H9 (cell line): ENCODE results near the gene DAPK1. TPM values are rescaled to one million over a fixed set of nuclear protein-coding genes. Genes with fewer than 3 reads are reported as not detected.

Experiments
- DNase-seq: peaks from one replicate; pipeline ENCODE4 v3.0.0-alpha.2; 2017
- H2AFZ ChIP-seq: one replicate; pipeline ENCODE4 v1.6.1; 2013; ENCODE audit warnings: mild to moderate bottlenecking, low read length, control low read depth, moderate library complexity
- H2AK5ac ChIP-seq: 2 replicates; pipeline ENCODE4 v1.6.1; 2013; ENCODE audit warnings: low read length, control low read depth, mixed read lengths; ENCODE audit not compliant: insufficient read length
- H2BK120ac ChIP-seq: one replicate; pipeline ENCODE4 v1.6.1; 2013; ENCODE audit warnings: low read depth, mild to moderate bottlenecking, low read length, control low read depth, inconsistent platforms; ENCODE audit not compliant: poor library complexity, severe bottlenecking
- H2BK12ac ChIP-seq: 2 replicates; pipeline ENCODE4 v1.6.1; 2013; ENCODE audit warnings: low read length, control low read depth, mixed read lengths, low read depth; ENCODE audit not compliant: insufficient read length
- H2BK15ac ChIP-seq: 2 replicates; pipeline ENCODE4 v1.6.1; 2013; ENCODE audit warnings: low read depth, low read length, control low read depth
- H2BK20ac ChIP-seq: one replicate; pipeline ENCODE4 v1.6.1; 2013; ENCODE audit warnings: low read depth, mild to moderate bottlenecking, low read length, control low read depth, inconsistent platforms; ENCODE audit not compliant: poor library complexity, severe bottlenecking
- H2BK5ac ChIP-seq: 2 replicates; pipeline ENCODE4 v1.6.1; 2013; ENCODE audit warnings: low read length, control low read depth, mixed read lengths; ENCODE audit not compliant: insufficient read length
- H3K14ac ChIP-seq: 2 replicates; pipeline ENCODE4 v1.6.1; 2013; ENCODE audit warnings: low read length, control low read depth; ENCODE audit not compliant: insufficient read depth
- H3K18ac ChIP-seq: 2 replicates; pipeline ENCODE4 v1.6.1; 2013; ENCODE audit warnings: low read depth, mild to moderate bottlenecking, mixed read lengths, low read length, control low read depth; ENCODE audit not compliant: insufficient read length
- H3K23ac ChIP-seq: 2 replicates; pipeline ENCODE4 v1.6.1; 2013; ENCODE audit warnings: low read length, control low read depth, mixed read lengths, low read depth; ENCODE audit not compliant: insufficient read length
- H3K23me2 ChIP-seq: 2 replicates; pipeline ENCODE4 v1.6.1; 2013; ENCODE audit warnings: low read depth, mild to moderate bottlenecking, mixed read lengths, low read length, control low read depth; ENCODE audit not compliant: insufficient read length, poor library complexity, severe bottlenecking
- H3K27ac ChIP-seq: 2 replicates; pipeline ENCODE4 v1.5.1; 2013; ENCODE audit warnings: low read length, control low read depth, mixed read lengths, low read depth; ENCODE audit not compliant: insufficient read length
- H3K27me3 ChIP-seq: 2 replicates; pipeline ENCODE4 v1.6.1; 2013; ENCODE audit warnings: low read length, control low read depth, inconsistent platforms; ENCODE audit not compliant: insufficient read depth
- H3K4ac ChIP-seq: 2 replicates; pipeline ENCODE4 v1.6.1; 2013; ENCODE audit warnings: low read depth, mild to moderate bottlenecking, control low read depth, inconsistent platforms, low read length, moderate library complexity
- H3K4me1 ChIP-seq: 2 replicates; pipeline ENCODE4 v1.6.1; 2013; ENCODE audit warnings: low read length, control low read depth, inconsistent platforms; ENCODE audit not compliant: insufficient read depth
- H3K4me2 ChIP-seq: 2 replicates; pipeline ENCODE4 v1.6.1; 2013; ENCODE audit warnings: low read length, control low read depth, mixed read lengths; ENCODE audit not compliant: insufficient read length, insufficient read depth
- H3K56ac ChIP-seq: 2 replicates; pipeline ENCODE4 v1.6.1; 2013; ENCODE audit warnings: low read depth, mild to moderate bottlenecking, mixed read lengths, low read length, control low read depth; ENCODE audit not compliant: insufficient read length
- H3K79me1 ChIP-seq: 2 replicates; pipeline ENCODE4 v1.6.1; 2013; ENCODE audit warnings: low read depth, mild to moderate bottlenecking, moderate library complexity, low read length, control low read depth, inconsistent platforms; ENCODE audit not compliant: insufficient read depth, poor library complexity, severe bottlenecking
- H3K79me2 ChIP-seq: 2 replicates; pipeline ENCODE4 v1.6.1; 2013; ENCODE audit warnings: low read length, control low read depth, inconsistent platforms; ENCODE audit not compliant: insufficient read depth
- H3K9ac ChIP-seq: 2 replicates; pipeline ENCODE4 v1.6.1; 2013; ENCODE audit warnings: low read length, control low read depth, mixed read lengths; ENCODE audit not compliant: insufficient read length; ENCODE audit errors: extremely low read depth
- H3K9me3 ChIP-seq: one replicate; pipeline ENCODE4 v1.6.1; 2013; ENCODE audit warnings: low read depth, low read length, inconsistent platforms; ENCODE audit not compliant: control insufficient read depth
- H3T11ph ChIP-seq: one replicate; pipeline ENCODE4 v1.6.1; 2013; ENCODE audit warnings: mild to moderate bottlenecking, low read length, control low read depth, inconsistent platforms
- H4K20me1 ChIP-seq: one replicate; pipeline ENCODE4 v1.6.1; 2013; ENCODE audit not compliant: control insufficient read depth, insufficient read length, insufficient read depth
- H4K5ac ChIP-seq: 2 replicates; pipeline ENCODE4 v1.6.1; 2013; ENCODE audit warnings: low read depth, mild to moderate bottlenecking, mixed read lengths, low read length, control low read depth; ENCODE audit not compliant: insufficient read length
- H4K8ac ChIP-seq: replicated peaks from 2 replicates; pipeline ENCODE4 v1.6.1; 2013; ENCODE audit warnings: low read length, control low read depth, mixed read lengths, low read depth; ENCODE audit not compliant: insufficient read length
- H4K91ac ChIP-seq: 2 replicates; pipeline ENCODE4 v1.6.1; 2013; ENCODE audit warnings: low read depth, mild to moderate bottlenecking, moderate library complexity, mixed read lengths, low read length, control low read depth; ENCODE audit not compliant: insufficient read length
- H3K27ac Mint-ChIP-seq, 3 experiments: 2 replicates in 2 of 3; 3 replicates in 1 of 3; pipeline ENCODE4 v1.8.0; 2020 to 2021; ENCODE audit warnings: mixed read lengths in 3 of 3, mild to moderate bottlenecking in 1 of 3, moderate library complexity in 1 of 3
- H3K27me3 Mint-ChIP-seq: 2 replicates; pipeline ENCODE4 v1.8.0; 2021; ENCODE audit warnings: low read depth, mild to moderate bottlenecking, moderate library complexity, mixed read lengths
- H3K36me3 Mint-ChIP-seq, 3 experiments: 2 replicates in 2 of 3; 3 replicates in 1 of 3; pipeline ENCODE4 v1.8.0; 2020 to 2021; ENCODE audit warnings: low read depth in 3 of 3, mixed read lengths in 3 of 3; ENCODE audit not compliant: insufficient read depth in 1 of 3
- H3K4me1 Mint-ChIP-seq, 2 experiments: 2 replicates each; pipeline ENCODE4 v1.8.0; 2020; ENCODE audit warnings: mixed read lengths in 2 of 2
- H3K4me3 Mint-ChIP-seq, 2 experiments: 2 replicates in 1 of 2; 3 replicates in 1 of 2; pipeline ENCODE4 v1.8.0; 2020 to 2021; ENCODE audit warnings: mild to moderate bottlenecking in 2 of 2, mixed read lengths in 2 of 2, moderate library complexity in 1 of 2
- H3K9me3 Mint-ChIP-seq, 2 experiments: 2 replicates in 1 of 2; 3 replicates in 1 of 2; pipeline ENCODE4 v1.8.0; 2020; ENCODE audit warnings: mild to moderate bottlenecking in 2 of 2, mixed read lengths in 2 of 2, moderate library complexity in 1 of 2
- CTCF ChIP-seq: fragments of 200-600 bp; sonication (generic); conservative IDR thresholded peaks from 3 replicates; pipeline ENCODE4 v1.8.0; 2021; ENCODE audit warnings: antibody characterized with exemption, mild to moderate bottlenecking
- WGBS: extraction: QIAGEN DNeasy Blood & Tissue Kit; methylation state at CpG from one replicate; pipeline ENCODE4 v1.1.7; 2013; ENCODE audit warnings: missing lambda C conversion rate, low lambda C conversion rate, mixed read lengths; ENCODE audit not compliant: insufficient read length; ENCODE audit errors: extremely low coverage; 5-methylcytosine and 5-hydroxymethylcytosine counted together
- total RNA-seq: library from RNA; stranded (reverse); gene quantifications from 2 replicates; pipeline ENCODE4 v1.2.1, GENCODE V29; 2021

DAPK1 gene
- total RNA-seq, 1 experiment from 2014 or later, result 79.4 TPM

- H3K9me3 ChIP-seq, result no peaks in the 10 kb centered on the region
- no peak overlapping the region for H3K56ac ChIP-seq
- no peak overlapping the region for H3T11ph ChIP-seq
- H2BK20ac ChIP-seq, result no peak overlapping the region
- no peak overlapping the region for H4K5ac ChIP-seq
- H2BK5ac ChIP-seq, result no peak overlapping the region
- H3K18ac ChIP-seq, result no peak overlapping the region
- H4K20me1 ChIP-seq, result peaks cover 2% of the 10 kb centered on the region
- peak overlapping the region in 1 of 3 experiments; percentile 35; a peak in 1 of 7 replicates for H3K27ac Mint-ChIP-seq
- H2BK15ac ChIP-seq, result no peak overlapping the region
- no peak overlapping the region for H3K4ac ChIP-seq
- H2BK12ac ChIP-seq, result no peak overlapping the region
- no peak overlapping the region for H2BK120ac ChIP-seq
- H2AFZ ChIP-seq, result no peak overlapping the region
- H3K23ac ChIP-seq, result no peak overlapping the region
- no peak overlapping the region for H4K8ac ChIP-seq
- no peak overlapping the region for H4K91ac ChIP-seq
- no peaks in the 10 kb centered on the region for H3K4me1 ChIP-seq
- peaks cover 44 to 75% (median 62%) of the 10 kb centered on the region in 3 experiments for H3K36me3 Mint-ChIP-seq
- H3K9me3 Mint-ChIP-seq, result no peaks in the 10 kb centered on the region
- no peak overlapping the region for H3K4me2 ChIP-seq
- H3K27me3 ChIP-seq, result no peaks in the 10 kb centered on the region
- no peaks in the 10 kb centered on the region for H3K27me3 Mint-ChIP-seq
- no peak overlapping the region for H2AK5ac ChIP-seq
- no peaks in the 10 kb centered on the region for H3K79me2 ChIP-seq
- no peak for TF ChIP-seq CTCF
- no peak overlapping the region for H3K9ac ChIP-seq
- no peak overlapping the region for H3K27ac ChIP-seq
- no peak for DNase-seq
- H3K79me1 ChIP-seq, result no peaks in the 10 kb centered on the region
- no peaks in the 10 kb centered on the region for H3K23me2 ChIP-seq
- no peak overlapping the region for H3K4me3 Mint-ChIP-seq
- no peak overlapping the region for H3K14ac ChIP-seq
- H3K4me1 Mint-ChIP-seq, result peaks cover 4 to 5% of the 10 kb centered on the region in 2 experiments
- WGBS, result no CpG with 5 or more reads among the region's 6 CpGs
Measured at GRCh38 chr9:87704342-87704741, 206.7 kb downstream of the DAPK1 start.
